BLaER1 treated with 17β-estradiol and CSF1 and Interleukin-3, amounts not matched to agents 10 nM and 100 nM (cell line): Measurements from ENCODE around the gene PPFIBP1.
"Not testable (repeated sequence)": the region's sequence is repeated elsewhere in the genome, so short reads cannot be mapped to it uniquely, and the experiment has no call there.

Experiments
- H3K27ac ChIP-seq, 11 experiments: shearing (Covaris generic); formaldehyde crosslinking; 2 replicates each; pipeline ENCODE4 v1.8.1; 2022
- H3K27me3 ChIP-seq, 11 experiments: shearing (Covaris generic); formaldehyde crosslinking; 2 replicates each; pipeline ENCODE4 v1.8.1; 2022
- H3K36me3 ChIP-seq, 11 experiments: shearing (Covaris generic); formaldehyde crosslinking; 2 replicates each; pipeline ENCODE4 v1.8.1; 2022
- H3K4me1 ChIP-seq, 10 experiments: shearing (Covaris generic); formaldehyde crosslinking; 2 replicates each; pipeline ENCODE4 v1.8.1; 2022
- H3K4me2 ChIP-seq, 11 experiments: shearing (Covaris generic); formaldehyde crosslinking; 2 replicates each; pipeline ENCODE4 v1.8.1; 2022
- H3K4me3 ChIP-seq, 10 experiments: shearing (Covaris generic); formaldehyde crosslinking; 2 replicates each; pipeline ENCODE4 v1.8.1; 2022
- H3K9ac ChIP-seq, 11 experiments: shearing (Covaris generic); formaldehyde crosslinking; 2 replicates each; pipeline ENCODE4 v1.8.1; 2022
- H3K9me3 ChIP-seq, 11 experiments: shearing (Covaris generic); formaldehyde crosslinking; replicated peaks in 1 of 11; 2 replicates each; pipeline ENCODE4 v1.8.1; 2022
- H4K20me1 ChIP-seq, 11 experiments: shearing (Covaris generic); formaldehyde crosslinking; 2 replicates each; pipeline ENCODE4 v1.8.1; 2022
- Cebpa-rat ChIP-seq, 11 experiments: shearing (Covaris generic); IDR thresholded peaks; 2 replicates each; pipeline ENCODE4 v1.8.1; 2022

The PPFIBP1 gene

DNA sequence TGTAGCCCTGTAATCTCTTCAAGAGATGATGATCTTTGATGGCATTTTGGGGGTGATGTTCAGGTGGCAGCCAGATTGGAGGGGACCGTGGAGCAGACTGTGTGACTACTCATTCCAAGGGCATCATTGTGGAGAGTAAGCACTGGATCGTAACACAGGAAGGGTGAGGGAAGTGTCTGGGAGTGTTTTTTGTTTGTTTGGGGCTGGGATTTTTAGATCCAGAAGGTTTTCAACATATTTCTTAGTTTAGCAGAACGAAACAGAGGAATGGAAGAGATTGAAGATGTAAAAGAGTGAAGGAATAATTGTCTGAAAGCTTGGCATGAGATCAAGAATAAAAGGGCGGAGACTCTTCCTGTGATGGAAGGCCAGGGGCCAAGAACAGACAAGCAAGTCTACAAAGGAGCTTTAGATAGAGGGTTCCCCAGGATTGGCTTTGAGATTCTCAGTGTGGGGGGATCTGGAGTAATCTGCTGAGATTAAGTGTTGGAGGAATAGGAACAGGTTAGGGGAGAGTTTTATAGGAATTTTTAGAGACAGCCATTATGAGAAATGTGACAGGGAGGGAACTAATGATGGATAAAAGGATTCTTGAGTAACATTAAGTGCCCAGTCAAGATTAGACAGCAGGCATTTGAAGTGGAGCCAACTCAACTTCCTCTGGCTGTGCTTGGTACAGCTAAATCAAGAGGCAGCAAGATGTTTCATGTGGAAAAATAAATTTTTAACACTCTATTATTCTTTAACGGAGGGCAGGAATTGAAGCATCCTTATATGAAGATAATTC lies 92.5 kb downstream of the PPFIBP1 start:
- Histone ChIP-seq H3K27ac (0 out of 22 replicates have a peak overlapping the region, but pooled peaks of 1 of the 11 experiments have one; percentile 19), H4K20me1 (0 out of 22 replicates have a peak, but pooled peaks cover 0 to 8% (median 0%) of the 10 kb centered on the region in 11 experiments), H3K4me1 (peaks cover 15 to 50% (median 37%) of the 10 kb centered on the region in 10 experiments), H3K9me3 (peaks cover 0 to 13% (median 0%) of the 10 kb centered on the region in 11 experiments; a peak in 8 of 22 replicates), H3K9ac (no peak overlapping the region), H3K36me3 (peaks cover 0 to 44% (median 17%) of the 10 kb centered on the region in 11 experiments; a peak in 13 of 22 replicates), H3K27me3 (no peaks in the 10 kb centered on the region), H3K4me2 (peak overlapping the region in 5 of 11 experiments; percentile 16 to 56 (median 39); a peak in 7 of 22 replicates), H3K4me3 (no peak overlapping the region)
- no peak for TF ChIP-seq Cebpa-rat (IDR thresholded peaks at IDR 0.05)

DNA sequence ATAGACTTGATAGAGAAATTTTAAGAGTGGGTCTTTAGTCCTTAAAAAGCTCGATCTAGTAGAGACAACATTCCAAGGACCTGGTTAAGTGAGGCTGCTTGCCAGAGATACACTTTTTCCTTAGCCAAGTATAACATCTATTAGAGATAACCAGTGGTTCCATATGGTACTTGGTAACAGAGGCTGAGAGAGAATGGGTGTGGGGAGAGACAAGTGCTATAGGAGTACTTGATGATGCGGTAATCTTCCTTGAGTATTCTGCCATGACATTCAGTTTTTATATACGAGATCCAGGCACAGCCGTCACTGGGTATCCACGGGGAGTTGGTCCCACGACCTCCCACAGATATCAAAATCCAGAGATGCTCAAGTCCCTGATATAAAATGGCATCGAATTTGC lies 94.8 kb downstream of the PPFIBP1 start:
- no peak for TF ChIP-seq Cebpa-rat (IDR thresholded peaks at IDR 0.05)
- peaks cover 0 to 23% (median 7%) of the 10 kb centered on the region in 11 experiments; a peak in 10 of 22 replicates for H3K36me3 ChIP-seq
- peak overlapping the region in 2 of 11 experiments; percentile 22 to 23; a peak in 2 of 22 replicates for H3K9ac ChIP-seq
- H3K4me3 ChIP-seq: no peak overlapping the region
- H3K4me1 ChIP-seq: peaks cover 38 to 69% (median 49%) of the 10 kb centered on the region in 10 experiments
- H3K9me3 ChIP-seq: peaks cover 0 to 13% (median 0%) of the 10 kb centered on the region in 11 experiments; a peak in 9 of 22 replicates
- no peaks in the 10 kb centered on the region for H3K27me3 ChIP-seq
- H3K27ac ChIP-seq: peak overlapping the region in 9 of 11 experiments; percentile 14 to 72 (median 56); a peak in 16 of 22 replicates
- no peaks in the 10 kb centered on the region for H4K20me1 ChIP-seq
- H3K4me2 ChIP-seq: peak overlapping the region; percentile 15 to 81 (median 67)

- Histone ChIP-seq H4K20me1 (no peaks in the 10 kb centered on the region), H3K9me3 (peaks cover 0 to 13% (median 0%) of the 10 kb centered on the region in 11 experiments; a peak in 9 of 22 replicates), H3K4me1 (peaks cover 39 to 71% (median 50%) of the 10 kb centered on the region in 10 experiments), H3K27ac (peak overlapping the region in 9 of 11 experiments; percentile 14 to 72 (median 56); a peak in 16 of 22 replicates), H3K4me2 (peak overlapping the region; percentile 15 to 81 (median 67)), H3K4me3 (no peak overlapping the region), H3K9ac (no peak overlapping the region), H3K36me3 (peaks cover 0 to 18% (median 7%) of the 10 kb centered on the region in 11 experiments; a peak in 8 of 22 replicates), H3K27me3 (no peaks in the 10 kb centered on the region)
- no peak for TF ChIP-seq Cebpa-rat (IDR thresholded peaks at IDR 0.05)
Observed at GRCh38 chr12:27619308-27619707, 95.3 kb downstream of the PPFIBP1 start.

GRCh38 chr12:27620121-27620520 lies 96.1 kb downstream of the PPFIBP1 start:
- Histone ChIP-seq H3K4me1 (peaks cover 39 to 71% (median 50%) of the 10 kb centered on the region in 10 experiments), H3K4me3 (no peak overlapping the region), H3K27ac (peak overlapping the region in 6 of 11 experiments; percentile 6 to 50 (median 34); a peak in 4 of 22 replicates), H3K9ac (no peak overlapping the region), H3K27me3 (no peaks in the 10 kb centered on the region), H4K20me1 (no peaks in the 10 kb centered on the region), H3K9me3 (peaks cover 0 to 13% (median 0%) of the 10 kb centered on the region in 11 experiments; a peak in 9 of 22 replicates), H3K36me3 (peaks cover 0 to 17% (median 6%) of the 10 kb centered on the region in 11 experiments; a peak in 6 of 22 replicates), H3K4me2 (peak overlapping the region in 10 of 11 experiments; percentile 20 to 81 (median 61); a peak in 14 of 22 replicates)
- TF ChIP-seq Cebpa-rat (IDR thresholded peaks at IDR 0.05): no peak

DNA sequence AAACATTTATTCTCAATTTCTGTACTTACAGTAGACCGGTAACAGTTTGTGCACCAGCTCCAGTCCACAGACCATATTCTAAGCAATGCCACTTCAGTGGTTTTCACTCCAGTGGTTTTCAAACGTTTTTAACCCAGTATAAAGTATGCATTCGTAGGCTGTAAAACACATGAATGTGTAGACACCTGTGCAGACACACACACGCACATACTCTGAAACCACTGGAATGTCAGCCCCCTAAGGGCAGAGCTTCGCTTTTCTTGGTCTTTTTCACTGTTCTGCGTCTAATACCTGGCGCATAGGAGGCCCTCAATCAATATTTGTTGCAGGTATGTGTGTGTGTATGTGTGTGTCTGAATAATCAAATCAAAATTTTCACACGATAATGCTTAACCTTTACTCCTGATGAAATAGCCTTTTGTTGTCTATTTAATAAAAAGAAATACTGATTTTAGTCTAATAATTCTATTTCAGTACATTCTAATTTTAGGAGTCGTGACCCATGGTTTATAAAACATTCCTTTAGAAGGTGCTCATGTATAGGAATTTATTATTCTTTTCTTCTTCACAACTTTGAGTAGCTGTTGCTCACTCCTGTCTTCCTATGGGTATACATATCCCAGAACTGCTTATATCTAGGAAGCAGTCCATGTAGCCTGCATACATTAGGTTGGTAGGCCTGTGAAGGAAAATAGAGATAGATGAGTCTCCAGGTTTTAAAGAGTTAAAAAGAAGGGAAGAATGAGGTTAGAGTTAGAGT lies 98.6 kb downstream of the PPFIBP1 start:
- Histone ChIP-seq H3K4me3 (no peak overlapping the region), H4K20me1 (no peaks in the 10 kb centered on the region), H3K27me3 (no peaks in the 10 kb centered on the region), H3K9me3 (peaks cover 0 to 17% (median 9%) of the 10 kb centered on the region in 11 experiments; a peak in 10 of 22 replicates), H3K9ac (no peak overlapping the region), H3K4me1 (peaks cover 39 to 69% (median 51%) of the 10 kb centered on the region in 10 experiments), H3K4me2 (peak overlapping the region in 9 of 11 experiments; percentile 9 to 66 (median 50); a peak in 16 of 22 replicates), H3K36me3 (peaks cover 0 to 5% (median 0%) of the 10 kb centered on the region in 11 experiments; a peak in 3 of 22 replicates), H3K27ac (no peak overlapping the region)
- TF ChIP-seq Cebpa-rat (IDR thresholded peaks at IDR 0.05): no peak

DNA sequence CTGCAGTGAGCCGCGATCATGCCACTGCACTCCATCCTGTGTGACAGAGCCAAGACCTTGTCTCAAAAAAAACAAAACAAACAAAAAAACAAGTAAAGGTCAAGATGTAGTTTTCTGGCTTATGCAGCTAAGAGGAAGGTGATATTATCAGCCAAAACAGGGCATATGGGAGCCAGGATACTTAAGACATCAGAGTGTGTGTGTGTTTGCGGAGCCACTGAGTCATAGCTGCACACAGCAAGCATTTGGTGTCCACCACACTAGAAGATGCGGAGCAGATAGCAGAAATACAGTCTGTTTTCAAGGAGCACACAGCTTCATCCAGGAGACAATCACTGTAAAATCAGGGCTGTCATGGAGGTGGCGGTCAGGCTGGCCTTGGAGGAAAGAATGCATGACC lies 99.6 kb downstream of the PPFIBP1 start:
- peaks cover 0 to 7% (median 0%) of the 10 kb centered on the region in 11 experiments; a peak in 4 of 22 replicates for H3K36me3 ChIP-seq
- no peak overlapping the region for H3K4me3 ChIP-seq
- TF ChIP-seq Cebpa-rat (IDR thresholded peaks at IDR 0.05): no peak
- no peaks in the 10 kb centered on the region for H3K27me3 ChIP-seq
- H3K9me3 ChIP-seq: peaks cover 0 to 17% (median 9%) of the 10 kb centered on the region in 11 experiments; a peak in 10 of 22 replicates
- H3K27ac ChIP-seq: no peak overlapping the region
- peak overlapping the region in 5 of 11 experiments; percentile 3 to 66 (median 10); a peak in 2 of 22 replicates for H3K4me2 ChIP-seq
- no peak overlapping the region for H3K9ac ChIP-seq
- H3K4me1 ChIP-seq: peaks cover 33 to 61% (median 44%) of the 10 kb centered on the region in 10 experiments
- no peaks in the 10 kb centered on the region for H4K20me1 ChIP-seq

DNA sequence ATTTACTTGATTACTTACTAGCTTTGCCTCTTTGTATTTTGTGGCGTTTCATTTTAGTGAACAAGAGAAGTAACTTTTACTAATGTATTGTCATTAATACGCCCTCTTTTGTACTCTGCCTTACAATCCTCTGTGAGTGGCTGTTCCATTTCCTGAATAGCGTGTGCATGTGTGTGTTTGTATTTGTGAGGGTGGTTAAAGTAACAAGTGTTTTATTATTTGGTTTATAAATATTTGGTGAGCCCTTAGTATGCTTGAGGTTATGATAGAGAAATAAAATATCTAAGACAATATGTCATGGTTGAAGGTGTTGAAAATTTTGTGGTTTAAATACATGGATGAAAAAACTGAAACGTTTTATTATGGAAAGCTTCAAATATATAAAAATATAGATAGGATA lies 100.6 kb downstream of the PPFIBP1 start:
- H3K9me3 ChIP-seq: peaks cover 0 to 17% (median 11%) of the 10 kb centered on the region in 11 experiments; a peak in 12 of 22 replicates
- no peaks in the 10 kb centered on the region for H3K27me3 ChIP-seq
- H3K9ac ChIP-seq: no peak overlapping the region
- no peaks in the 10 kb centered on the region for H4K20me1 ChIP-seq
- no peak overlapping the region for H3K27ac ChIP-seq
- peaks cover 0 to 16% (median 0%) of the 10 kb centered on the region in 11 experiments; a peak in 5 of 22 replicates for H3K36me3 ChIP-seq
- peaks cover 23 to 52% (median 34%) of the 10 kb centered on the region in 10 experiments for H3K4me1 ChIP-seq
- TF ChIP-seq Cebpa-rat (IDR thresholded peaks at IDR 0.05): no peak
- H3K4me2 ChIP-seq: no peak overlapping the region
- H3K4me3 ChIP-seq: no peak overlapping the region

DNA sequence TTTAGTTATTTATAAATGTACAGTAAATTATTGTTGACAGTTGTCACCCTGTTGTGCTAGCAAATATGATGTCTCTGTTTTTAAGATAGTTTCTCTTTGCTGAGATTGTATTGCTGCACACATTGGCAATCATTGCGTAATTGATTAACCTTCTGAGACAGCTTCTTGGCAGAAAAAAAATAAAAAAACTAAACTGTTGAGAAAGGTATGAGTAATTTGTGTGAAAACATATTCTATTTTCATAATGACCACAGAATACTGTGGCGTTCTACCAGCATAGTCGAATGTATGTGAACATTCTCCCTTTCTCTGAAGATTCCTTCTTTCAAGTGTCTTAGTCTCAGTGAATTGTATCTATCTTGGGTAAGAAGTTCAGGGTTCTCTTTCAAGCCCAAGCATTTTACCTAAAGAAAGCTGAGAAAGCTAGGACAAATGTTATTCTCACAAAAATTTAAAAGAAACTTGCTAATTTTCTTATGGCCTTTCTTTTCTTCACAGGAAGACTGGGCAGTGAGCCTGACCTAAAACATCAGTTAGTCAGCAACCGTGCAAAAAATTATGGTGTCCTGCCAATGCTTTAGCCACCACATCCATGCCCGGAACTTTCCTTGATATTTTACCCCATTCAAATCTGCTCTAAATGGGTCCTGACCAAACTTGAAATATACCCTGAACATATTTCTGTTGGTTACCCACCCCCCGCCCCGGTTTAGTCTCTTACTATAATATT lies 103.3 kb downstream of the PPFIBP1 start:
- Histone ChIP-seq H3K4me1 (peaks cover 13 to 29% (median 19%) of the 10 kb centered on the region in 10 experiments), H3K4me2 (peak overlapping the region in 7 of 11 experiments; percentile 9 to 44 (median 20); a peak in 10 of 22 replicates), H3K27me3 (no peaks in the 10 kb centered on the region), H3K4me3 (no peak overlapping the region), H4K20me1 (no peaks in the 10 kb centered on the region), H3K36me3 (peaks cover 0 to 25% (median 5%) of the 10 kb centered on the region in 11 experiments; a peak in 8 of 22 replicates), H3K9ac (no peak overlapping the region), H3K9me3 (peaks cover 0 to 28% (median 23%) of the 10 kb centered on the region in 11 experiments; a peak in 14 of 22 replicates), H3K27ac (peak overlapping the region in 6 of 11 experiments; percentile 3 to 47 (median 24); a peak in 7 of 22 replicates)
- peak in 2 of 11 experiments; percentile 76 to 78; a peak in 4 of 22 replicates for TF ChIP-seq Cebpa-rat (IDR thresholded peaks at IDR 0.05)

DNA sequence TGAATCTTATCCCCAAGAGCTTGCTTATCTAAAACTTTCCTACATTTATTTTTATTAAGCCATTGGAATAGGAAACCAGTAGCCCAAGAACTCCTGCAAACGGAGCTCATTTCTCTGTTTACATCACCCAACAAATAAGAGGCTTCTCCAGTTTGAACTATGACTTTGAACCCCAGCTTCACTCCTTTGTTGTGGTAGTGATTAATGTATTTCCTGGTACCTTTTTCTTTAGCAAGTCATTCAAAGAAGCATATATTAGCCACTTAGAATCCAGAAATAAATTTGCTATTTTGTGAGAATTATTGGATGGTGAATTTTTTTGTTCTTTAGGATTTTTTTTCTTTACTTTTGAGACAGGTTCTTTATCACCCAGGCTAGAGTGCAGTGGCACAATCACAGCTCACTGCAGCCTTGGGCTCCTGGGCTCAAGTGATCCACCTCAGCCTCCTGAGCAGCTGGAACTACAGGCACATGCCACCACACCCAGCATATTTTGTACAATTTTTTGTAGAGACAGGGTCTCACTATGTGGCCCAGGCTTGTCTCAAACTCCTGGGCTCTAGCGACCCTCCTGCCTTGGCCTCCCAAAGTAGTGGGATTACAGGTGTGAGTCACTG lies 104.0 kb downstream of the PPFIBP1 start:
- Histone ChIP-seq H3K4me2 (peak overlapping the region in 4 of 11 experiments; percentile 14 to 44 (median 36); a peak in 4 of 22 replicates), H3K27ac (peak overlapping the region in 4 of 11 experiments; percentile 3 to 47 (median 20); a peak in 3 of 22 replicates)
- not testable (repeated sequence) for H3K27me3 ChIP-seq

DNA sequence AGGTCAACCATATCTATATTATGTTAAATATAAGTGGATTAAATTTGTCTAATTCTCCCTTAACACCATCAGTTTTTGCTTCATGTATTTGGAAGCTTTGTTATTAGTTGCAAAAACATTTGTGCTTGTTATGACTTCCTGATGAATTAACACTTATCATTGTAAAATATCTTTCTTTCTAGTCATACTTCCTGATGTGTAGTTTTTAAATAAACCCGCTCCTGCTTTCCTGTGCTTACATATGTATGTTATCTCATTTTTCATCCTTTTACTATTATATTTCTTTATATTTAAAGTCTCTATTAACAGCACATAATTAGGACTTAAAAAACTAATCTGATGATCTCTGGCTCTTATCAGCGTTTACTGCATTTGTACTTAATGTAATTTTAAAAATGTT lies 106.2 kb downstream of the PPFIBP1 start:
- not testable (repeated sequence) for H3K4me2 ChIP-seq, H3K4me3 ChIP-seq, H3K9ac ChIP-seq, H3K27ac ChIP-seq, H3K27me3 ChIP-seq, H4K20me1 ChIP-seq
- Histone ChIP-seq H3K9me3 (peaks cover 0 to 28% (median 23%) of the 10 kb centered on the region in 11 experiments; a peak in 14 of 22 replicates), H3K36me3 (peaks cover 0 to 36% (median 14%) of the 10 kb centered on the region in 11 experiments; a peak in 14 of 22 replicates), H3K4me1 (peaks cover 0 to 20% (median 15%) of the 10 kb centered on the region in 10 experiments; a peak in 10 of 20 replicates)

More for the DNA sequence above, 104.0 kb downstream of the PPFIBP1 start:
- H3K9ac ChIP-seq, H4K20me1 ChIP-seq, H3K4me3 ChIP-seq: not testable (repeated sequence)
- Histone ChIP-seq H3K4me1 (peaks cover 6 to 25% (median 16%) of the 10 kb centered on the region in 10 experiments; a peak in 14 of 20 replicates), H3K36me3 (peaks cover 0 to 25% (median 5%) of the 10 kb centered on the region in 11 experiments; a peak in 8 of 22 replicates), H3K9me3 (peaks cover 0 to 28% (median 23%) of the 10 kb centered on the region in 11 experiments; a peak in 14 of 22 replicates)
